AG04449 (cell line): ENCODE measurements around the gene RELT.

Experiments
- CTCF ChIA-PET: fragments of 350-600 bp; formaldehyde crosslinking; extraction: SDS; loops from one replicate; lab custom pipeline; 2021; ENCODE audit warnings: antibody characterized with exemption; lab: Yijun Ruan, JAX
- POLR2A ChIA-PET: fragments of 400-600, 350-600 bp; formaldehyde crosslinking; extraction: SDS; loops from one replicate; lab custom pipeline; 2020; ENCODE audit warnings: antibody characterized with exemption, inconsistent platforms; lab: Yijun Ruan, JAX
- DNase-seq: peaks from one replicate; pipeline ENCODE4 v3.0.0-alpha.2; 2010; ENCODE audit warnings: low read depth, low spot score
- H3K4me3 ChIP-seq: 2 replicates; pipeline ENCODE4 v1.5.1; 2011; ENCODE audit warnings: low read depth, mild to moderate bottlenecking, control low read depth, low read length
- CTCF ChIP-seq: IDR thresholded peaks from one replicate; pipeline ENCODE4 v1.5.1; 2011; ENCODE audit warnings: mild to moderate bottlenecking, moderate library complexity, low read length, control low read depth, inconsistent platforms; ENCODE audit not compliant: insufficient read depth; ENCODE audit errors: missing control alignments

RELT gene

GRCh38 chr11:73376160-73376802, at the start of gene RELT:
Gene RELT, plus strand, starts transcription at chr11:73376399. Its CDS starts 12,738 bp downstream, at chr11:73389137.
- TF ChIP-seq CTCF, result peak; percentile 89
- peak within 1 kb of the TSS; percentile 79 for H3K4me3 ChIP-seq
- POLR2A ChIA-PET, result interaction anchor here (0.9 to 1.7 kb wide), 5 partner anchors 22 to 285 kb away, joined by 3 to 4 read pairs (median 4); no protein-coding TSS in a partner anchor
- DNase-seq, result no peak
- CTCF ChIA-PET, result interaction anchor here (0.8 to 6.9 kb wide), 12 partner anchors 9 to 286 kb away, joined by 3 to 56 read pairs (median 6); no protein-coding TSS in a partner anchor

- CTCF ChIA-PET, result interaction anchor here (0.7 to 12.2 kb wide), 5 partner anchors 9 to 38 kb away, joined by 3 to 252 read pairs (median 34); partner anchors contain the start of gene ARHGEF17
- POLR2A ChIA-PET, result interaction anchor here (1.0 to 3.8 kb wide), 3 partner anchors 10 to 18 kb away, joined by 3 to 17 read pairs (median 4); no protein-coding TSS in a partner anchor
- no peak for DNase-seq
- TF ChIP-seq CTCF, result no peak
- no peak overlapping the region for H3K4me3 ChIP-seq
These were observed 49.0 kb upstream of the RELT start for GRCh38 chr11:73326929-73327811.

- DNase-seq, result no peak
- ChIA-PET CTCF (interaction anchor here (3.8 to 12.2 kb wide), 4 partner anchors 8 to 33 kb away, joined by 21 to 252 read pairs (median 68); partner anchors contain the start of gene ARHGEF17), POLR2A (interaction anchor here (1.0 to 3.8 kb wide), 3 partner anchors 11 to 19 kb away, joined by 3 to 17 read pairs (median 4); no protein-coding TSS in a partner anchor)
- TF ChIP-seq CTCF, result no peak
- no peak overlapping the region for H3K4me3 ChIP-seq
These were observed 48.3 kb upstream of the RELT start for GRCh38 chr11:73327812-73328364.

GRCh38 chr11:73330569-73331093, 45.6 kb upstream of the RELT start:
- no peak for DNase-seq
- CTCF ChIA-PET, result interaction anchor here (0.6 to 12.2 kb wide), 9 partner anchors 10 to 459 kb away, joined by 3 to 252 read pairs (median 5); partner anchors contain the start of gene ARHGEF17
- POLR2A ChIA-PET, result interaction anchor here (1.0 to 2.3 kb wide), 4 partner anchors 13 to 23 kb away, joined by 3 to 12 read pairs (median 6); partner anchors contain the start of gene ARHGEF17
- TF ChIP-seq CTCF, result peak; percentile 67
- H3K4me3 ChIP-seq, result no peak overlapping the region

- CTCF ChIA-PET, result interaction anchor here (0.7 to 12.2 kb wide), 6 partner anchors 10 to 37 kb away, joined by 3 to 252 read pairs (median 15); partner anchors contain the start of gene ARHGEF17
- no peak for DNase-seq
These were observed 44.9 kb upstream of the RELT start for GRCh38 chr11:73331138-73331916.

More at GRCh38 chr11:73331138-73331916, 44.9 kb upstream of the RELT start:
- no peak for TF ChIP-seq CTCF
- POLR2A ChIA-PET, result interaction anchor here (0.9 to 2.3 kb wide), 5 partner anchors 14 to 24 kb away, joined by 3 to 12 read pairs (median 5); partner anchors contain the start of gene ARHGEF17
- H3K4me3 ChIP-seq, result no peak overlapping the region
